Measurements from ENCODE around the gene SOCS1. TPM values are rescaled to one million over a fixed set of nuclear protein-coding genes. Genes with fewer than 3 reads are reported as not detected.

Gene SOCS1
- total and polyA plus RNA-seq, 2 donors (not counting 1 experiment from before 2014, with no cell fraction given): 29.7 to 107 TPM

- no peak overlapping the region for H3K4me3 ChIP-seq (ENCODE audit: control extremely low read depth in 1 of 5, extremely low read depth in 1 of 5, insufficient read depth in 1 of 5, low read depth in 2 of 5, low read length in 4 of 5)
- H3K9ac ChIP-seq (ENCODE audit: low read length): no peak overlapping the region
- intact Hi-C loops (cut with micrococcal nuclease): no loop called here
- H3K9me3 Mint-ChIP-seq (ENCODE audit: insufficient read depth): no peaks in the 10 kb centered on the region
- POLR2A ChIA-PET: interaction anchor here (0.7 kb wide), 1 partner anchor 48 kb away, joined by 3 read pairs; no protein-coding TSS in a partner anchor
- DNase-seq (no peak), ATAC-seq (ENCODE audit: low read depth) (no peak)
- no peaks in the 10 kb centered on the region for H3K27me3 ChIP-seq (replicated peaks in 1 of 4; ENCODE audit: control extremely low read depth in 1 of 4, control insufficient read depth in 3 of 4, insufficient read depth in 4 of 4, low read length in 3 of 4)
- H3K27ac Mint-ChIP-seq: peak overlapping the region; percentile 10
- 88% methylated on average over 18 of the region's 18 CpGs for WGBS (ENCODE audit: insufficient coverage)
- H3K79me2 ChIP-seq (ENCODE audit: control insufficient read depth, insufficient read depth, low read length): no peaks in the 10 kb centered on the region
- no peak for TF ChIP-seq EZH2 (IDR thresholded peaks at IDR 0.05; ENCODE audit: borderline replicate concordance, insufficient read depth, low read depth, low read length, poor library complexity, severe bottlenecking)
- TF ChIP-seq, protein P1, sequence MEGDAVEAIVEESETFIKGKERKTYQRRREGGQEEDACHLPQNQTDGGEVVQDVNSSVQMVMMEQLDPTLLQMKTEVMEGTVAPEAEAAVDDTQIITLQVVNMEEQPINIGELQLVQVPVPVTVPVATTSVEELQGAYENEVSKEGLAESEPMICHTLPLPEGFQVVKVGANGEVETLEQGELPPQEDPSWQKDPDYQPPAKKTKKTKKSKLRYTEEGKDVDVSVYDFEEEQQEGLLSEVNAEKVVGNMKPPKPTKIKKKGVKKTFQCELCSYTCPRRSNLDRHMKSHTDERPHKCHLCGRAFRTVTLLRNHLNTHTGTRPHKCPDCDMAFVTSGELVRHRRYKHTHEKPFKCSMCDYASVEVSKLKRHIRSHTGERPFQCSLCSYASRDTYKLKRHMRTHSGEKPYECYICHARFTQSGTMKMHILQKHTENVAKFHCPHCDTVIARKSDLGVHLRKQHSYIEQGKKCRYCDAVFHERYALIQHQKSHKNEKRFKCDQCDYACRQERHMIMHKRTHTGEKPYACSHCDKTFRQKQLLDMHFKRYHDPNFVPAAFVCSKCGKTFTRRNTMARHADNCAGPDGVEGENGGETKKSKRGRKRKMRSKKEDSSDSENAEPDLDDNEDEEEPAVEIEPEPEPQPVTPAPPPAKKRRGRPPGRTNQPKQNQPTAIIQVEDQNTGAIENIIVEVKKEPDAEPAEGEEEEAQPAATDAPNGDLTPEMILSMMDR (IDR thresholded peaks at IDR 0.05): no peak
- no peak overlapping the region for H2AFZ ChIP-seq (ENCODE audit: insufficient read depth, low read depth, low read length, poor library complexity, severe bottlenecking)
- no peaks in the 10 kb centered on the region for H3K36me3 ChIP-seq (replicated peaks in 1 of 2; ENCODE audit: control extremely low read depth in 1 of 2, control insufficient read depth in 1 of 2, extremely low read depth in 1 of 2, insufficient read depth in 2 of 2, low read length in 1 of 2)
- H3K27me3 Mint-ChIP-seq: no peaks in the 10 kb centered on the region
- H4K20me1 ChIP-seq (ENCODE audit: control insufficient read depth, insufficient read depth, low read length, poor library complexity, severe bottlenecking): no peaks in the 10 kb centered on the region
- H3K4me3 Mint-ChIP-seq: no peak overlapping the region
- peaks cover 0 to 10% (median 7%) of the 10 kb centered on the region in 3 donors for H3K9me3 ChIP-seq (ENCODE audit: control extremely low read depth in 1 of 3, control insufficient read depth in 2 of 3, insufficient read depth in 1 of 3, low read length in 2 of 3)
- peaks cover 46 to 55% of the 10 kb centered on the region in 2 donors for H3K4me1 ChIP-seq (ENCODE audit: control insufficient read depth in 2 of 2, insufficient read depth in 2 of 2, low read length in 2 of 2)
- H3K27ac ChIP-seq (ENCODE audit: low read length in 2 of 2): no peak overlapping the region
- H3K4me1 Mint-ChIP-seq: peaks cover 57% of the 10 kb centered on the region
- H3K4me2 ChIP-seq (replicated peaks; ENCODE audit: low read depth, low read length, poor library complexity, severe bottlenecking): no peak overlapping the region
- CTCF ChIA-PET: interaction anchor here (0.8 to 1.8 kb wide), 2 partner anchors 23 to 48 kb away, joined by 3 to 5 read pairs; partner anchors contain the start of gene SOCS1
Observed at GRCh38 chr16:11303405-11304138, 47.6 kb upstream of the SOCS1 start.

DNA sequence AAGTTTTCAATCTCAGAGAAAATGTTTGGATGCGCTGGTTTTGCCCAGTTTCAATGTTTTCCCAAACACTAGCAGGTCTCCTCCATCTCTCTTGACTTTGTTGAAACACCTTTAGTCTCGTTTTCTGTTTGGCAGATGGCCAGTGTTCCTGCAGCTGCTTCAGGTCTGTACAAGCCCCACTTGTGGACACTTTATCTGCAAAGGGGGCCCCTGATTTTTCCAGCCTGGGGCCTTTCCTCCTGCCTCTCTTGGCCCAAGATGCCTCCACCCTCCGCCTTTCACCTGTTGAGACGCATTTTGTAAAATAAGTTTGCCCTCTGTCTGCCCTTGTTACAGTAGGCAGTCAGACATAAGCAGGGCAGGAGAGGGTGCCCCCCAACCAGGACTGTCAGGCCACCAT is 47.0 kb upstream of the SOCS1 start:
- no peak overlapping the region for H3K4me2 ChIP-seq (replicated peaks; ENCODE audit: low read depth, low read length, poor library complexity, severe bottlenecking)

More for the DNA sequence above, 47.0 kb upstream of the SOCS1 start:
- Mint-ChIP-seq H3K9me3 (ENCODE audit: insufficient read depth) (no peaks in the 10 kb centered on the region), H3K27me3 (no peaks in the 10 kb centered on the region), H3K27ac (no peak overlapping the region), H3K4me1 (peaks cover 58% of the 10 kb centered on the region), H3K4me3 (no peak overlapping the region)
- H3K9ac ChIP-seq (ENCODE audit: low read length): no peak overlapping the region
- no peaks in the 10 kb centered on the region for H4K20me1 ChIP-seq (ENCODE audit: control insufficient read depth, insufficient read depth, low read length, poor library complexity, severe bottlenecking)
- 80% methylated on average over 2 of the region's 4 CpGs for WGBS (ENCODE audit: insufficient coverage)
- intact Hi-C loops (cut with micrococcal nuclease): no loop called here
- H3K9me3 ChIP-seq (ENCODE audit: control extremely low read depth in 1 of 3, control insufficient read depth in 2 of 3, insufficient read depth in 1 of 3, low read length in 2 of 3): peaks cover 0 to 5% (median 3%) of the 10 kb centered on the region in 3 donors
- DNase-seq (no peak), ATAC-seq (ENCODE audit: low read depth) (no peak)
- TF ChIP-seq EZH2 (IDR thresholded peaks at IDR 0.05; ENCODE audit: borderline replicate concordance, insufficient read depth, low read depth, low read length, poor library complexity, severe bottlenecking): no peak
- TF ChIP-seq, protein P1 (IDR thresholded peaks at IDR 0.05): no peak
- H3K36me3 ChIP-seq (replicated peaks in 1 of 2; ENCODE audit: control extremely low read depth in 1 of 2, control insufficient read depth in 1 of 2, extremely low read depth in 1 of 2, insufficient read depth in 2 of 2, low read length in 1 of 2): no peaks in the 10 kb centered on the region
- H3K27ac ChIP-seq (ENCODE audit: low read length in 2 of 2): no peak overlapping the region
- H3K4me1 ChIP-seq (ENCODE audit: control insufficient read depth in 2 of 2, insufficient read depth in 2 of 2, low read length in 2 of 2): peaks cover 46 to 55% of the 10 kb centered on the region in 2 donors
- ChIA-PET CTCF (interaction anchor here (1.8 kb wide), 1 partner anchor 48 kb away, joined by 5 read pairs; the partner anchor contains the start of gene SOCS1), POLR2A (interaction anchor here (0.7 kb wide), 1 partner anchor 48 kb away, joined by 3 read pairs; no protein-coding TSS in a partner anchor)
- no peak overlapping the region for H2AFZ ChIP-seq (ENCODE audit: insufficient read depth, low read depth, low read length, poor library complexity, severe bottlenecking)
- H3K79me2 ChIP-seq (ENCODE audit: control insufficient read depth, insufficient read depth, low read length): no peaks in the 10 kb centered on the region
- no peaks in the 10 kb centered on the region for H3K27me3 ChIP-seq (replicated peaks in 1 of 4; ENCODE audit: control extremely low read depth in 1 of 4, control insufficient read depth in 3 of 4, insufficient read depth in 4 of 4, low read length in 3 of 4)
- H3K4me3 ChIP-seq (ENCODE audit: control extremely low read depth in 1 of 5, extremely low read depth in 1 of 5, insufficient read depth in 1 of 5, low read depth in 2 of 5, low read length in 4 of 5): no peak overlapping the region

Data from B cell (primary cell).